ENCODE measurements around the gene NRCAM. TPM values are rescaled to one million over a fixed set of nuclear protein-coding genes. Genes with fewer than 3 reads are reported as not detected.

NRCAM gene
- total and polyA plus RNA-seq, 2 of the 8 experiments (the other 6 are each of a cell fraction or from before 2014, with no cell fraction given) = 2.7 to 3.8 TPM

GRCh38 chr7:108102671-108103312 lies 353.4 kb downstream of the NRCAM start (continued):
- TF ChIP-seq RXRA (IDR thresholded peaks at IDR 0.05; ENCODE audit: insufficient read depth, low read depth, low read length) (no peak), EGR1 (IDR thresholded peaks at IDR 0.05; ENCODE audit: borderline replicate concordance, low read depth, low read length) (no peak), CBX8 (IDR thresholded peaks at IDR 0.05; ENCODE audit: borderline replicate concordance, low read depth, low read length) (no peak), NRF1 (IDR thresholded peaks at IDR 0.05; ENCODE audit: low read depth, low read length) (no peak)

Measured in H1 (cell line).